SK-N-SH (cell line): Measurements from ENCODE around the gene METTL26.

ENCODE experiments used
- EZH2phosphoT487 ChIP-seq: fragments of 200-600 bp; sonication (generic); IDR thresholded peaks from 2 replicates; pipeline ENCODE4 v1.6.1; 2017; ENCODE audit warnings: low read depth, mixed run types, mild to moderate bottlenecking, antibody characterized with exemption, moderate library complexity, borderline replicate concordance
- MXI1 ChIP-seq: IDR thresholded peaks from 2 replicates; pipeline ENCODE4 v1.6.1; 2012; ENCODE audit warnings: mild to moderate bottlenecking, low read depth, low read length, improper control_type of control experiment
- POLR2AphosphoS5 ChIP-seq: IDR thresholded peaks from 2 replicates; pipeline ENCODE4 v1.6.1; 2012; ENCODE audit warnings: low read depth, low read length
- RXRA ChIP-seq: IDR thresholded peaks from 2 replicates; pipeline ENCODE4 v1.4.0; 2012; ENCODE audit warnings: low read depth, mild to moderate bottlenecking, borderline replicate concordance
- TF ChIP-seq, protein P1 (sequence below): IDR thresholded peaks from 2 replicates; pipeline ENCODE4 v1.4.0; 2012; ENCODE audit warnings: low read depth

DNA sequence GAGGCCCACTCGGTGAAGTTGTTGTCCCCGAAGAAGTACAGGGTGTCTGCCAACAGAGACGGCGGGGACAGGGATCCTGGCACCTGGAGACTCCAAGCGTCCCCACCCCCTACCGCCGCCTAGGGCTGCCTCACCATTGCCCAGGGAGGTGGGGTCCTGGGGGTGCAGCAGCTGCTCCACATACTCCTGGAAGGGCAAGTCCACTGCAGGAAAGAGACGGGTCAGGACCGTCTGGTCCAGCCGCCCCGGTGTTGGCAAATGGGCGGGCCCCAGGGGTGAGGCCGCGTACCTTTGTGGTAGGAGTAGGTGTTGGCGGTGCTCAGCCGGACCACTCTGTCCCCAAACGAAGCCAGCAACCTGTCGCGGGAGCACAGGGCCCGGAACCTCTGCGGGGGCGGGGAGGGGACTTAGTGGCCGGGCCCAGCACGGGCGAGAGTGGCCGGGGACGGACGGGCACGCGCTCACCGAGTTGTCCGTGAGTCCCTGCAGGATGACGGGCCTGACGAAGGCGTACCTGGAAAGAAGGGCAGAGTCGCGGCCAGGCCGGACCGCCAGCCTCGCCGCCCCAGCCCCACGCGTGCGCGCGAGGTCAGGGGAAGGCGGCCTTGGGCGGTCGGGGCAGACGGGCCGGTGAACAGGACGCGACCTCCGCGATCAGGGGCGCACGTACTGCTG is 47.4 kb upstream of the METTL26 start:
- no peak for TF ChIP-seq EZH2phosphoT487
- TF ChIP-seq, protein P1, sequence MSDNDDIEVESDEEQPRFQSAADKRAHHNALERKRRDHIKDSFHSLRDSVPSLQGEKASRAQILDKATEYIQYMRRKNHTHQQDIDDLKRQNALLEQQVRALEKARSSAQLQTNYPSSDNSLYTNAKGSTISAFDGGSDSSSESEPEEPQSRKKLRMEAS, result 0 out of 2 replicates have a peak, but pooled peaks have one; percentile 19
- no peak for TF ChIP-seq MXI1
- TF ChIP-seq POLR2AphosphoS5, result peak; percentile 55
- no peak for TF ChIP-seq RXRA
